ENCODE data around the gene GPATCH11.

The GPATCH11 gene

DNA sequence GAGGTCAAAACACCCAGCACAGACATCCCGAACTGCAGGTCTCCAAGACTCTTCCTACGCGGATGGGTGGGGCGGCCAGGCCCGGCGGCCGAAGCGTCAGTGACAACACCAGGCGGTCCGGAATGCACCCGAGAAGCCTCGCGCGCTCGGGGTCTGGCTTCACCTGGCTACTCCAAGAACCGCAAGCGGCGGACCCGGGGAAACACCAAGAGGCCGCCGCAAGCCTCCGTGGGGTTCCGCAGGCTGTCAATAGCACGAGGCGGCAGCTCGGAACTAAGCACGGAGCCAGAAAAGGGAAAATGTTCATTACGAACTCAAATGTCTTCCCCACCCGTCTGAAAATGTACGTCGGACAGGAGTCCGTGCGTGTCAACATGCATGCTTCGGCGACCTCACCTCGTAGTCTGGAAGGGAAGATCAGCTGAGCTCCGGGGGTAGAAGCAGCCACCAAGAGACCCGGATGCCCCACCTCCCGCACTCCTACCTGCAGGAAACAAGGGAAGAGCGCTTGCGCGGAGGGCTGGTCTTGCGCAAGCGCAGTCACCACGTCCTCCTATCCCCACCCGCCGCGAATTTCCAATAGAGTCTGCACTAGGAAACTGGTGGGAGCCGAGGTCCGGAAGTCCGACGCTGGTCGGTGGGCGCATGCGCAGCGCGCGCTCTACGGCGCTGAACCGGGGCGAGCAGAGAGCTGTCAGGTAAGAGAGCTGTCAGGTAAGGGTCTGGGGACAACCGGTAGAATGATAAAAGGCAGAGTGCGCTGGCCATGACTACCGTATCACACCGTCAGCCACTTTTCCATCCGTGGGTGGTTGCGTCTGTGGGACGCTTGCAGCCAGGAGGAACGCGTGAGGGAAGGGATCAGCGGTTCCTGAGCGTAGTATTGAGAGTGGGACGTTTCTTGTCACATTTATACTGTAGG is at the start of gene GPATCH11, which contains the start of gene HEATR5B:
TSS of gene GPATCH11 (plus strand) at position 646 of the 922 bp plus-strand sequence. CDS start 3,864 bp downstream, outside the sequence.
TSS of gene HEATR5B (minus strand) at position 500 of the 922 bp plus-strand sequence. CDS start 958 bp downstream, outside the sequence.
- peak; percentile 97 for DNase-seq

DNA sequence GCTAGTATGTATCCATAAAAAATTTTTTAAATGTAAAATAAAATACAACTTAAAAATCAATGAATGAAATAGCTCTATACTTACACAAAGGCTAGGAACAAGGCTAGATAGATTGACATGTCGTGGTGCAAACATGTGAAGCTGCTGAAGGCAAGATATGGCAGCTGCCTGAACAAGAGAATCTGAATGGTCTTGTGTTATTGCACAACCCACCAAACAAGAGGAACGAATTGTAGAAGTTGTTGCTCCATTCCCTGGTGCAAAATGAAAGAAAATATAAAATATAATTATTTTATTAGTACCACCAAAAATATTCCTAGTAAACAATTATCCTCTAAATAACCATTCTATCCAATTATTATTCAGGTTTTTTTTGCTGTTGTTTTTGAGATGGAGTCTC is 46.5 kb upstream of the GPATCH11 start:
- DNase-seq: no peak

DNA sequence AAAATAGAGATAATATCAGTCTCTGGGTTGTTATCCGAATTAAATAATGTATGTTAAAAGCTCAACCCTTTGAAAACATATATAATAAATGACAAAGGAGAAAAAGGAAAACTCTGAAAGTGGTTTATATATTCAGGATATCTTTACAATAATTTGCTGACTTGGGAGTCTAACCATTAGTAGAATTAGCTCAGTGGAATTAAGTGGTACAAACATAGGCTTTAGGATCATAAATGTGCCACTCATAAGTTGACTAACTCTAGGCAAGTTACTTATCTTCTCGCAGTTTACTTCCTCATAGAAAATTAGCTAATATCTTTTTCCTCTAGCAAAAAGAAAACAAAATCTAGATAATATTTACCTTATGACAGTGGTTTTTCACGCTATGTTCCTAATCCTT is 44.7 kb upstream of the GPATCH11 start:
- no peak for DNase-seq

DNA sequence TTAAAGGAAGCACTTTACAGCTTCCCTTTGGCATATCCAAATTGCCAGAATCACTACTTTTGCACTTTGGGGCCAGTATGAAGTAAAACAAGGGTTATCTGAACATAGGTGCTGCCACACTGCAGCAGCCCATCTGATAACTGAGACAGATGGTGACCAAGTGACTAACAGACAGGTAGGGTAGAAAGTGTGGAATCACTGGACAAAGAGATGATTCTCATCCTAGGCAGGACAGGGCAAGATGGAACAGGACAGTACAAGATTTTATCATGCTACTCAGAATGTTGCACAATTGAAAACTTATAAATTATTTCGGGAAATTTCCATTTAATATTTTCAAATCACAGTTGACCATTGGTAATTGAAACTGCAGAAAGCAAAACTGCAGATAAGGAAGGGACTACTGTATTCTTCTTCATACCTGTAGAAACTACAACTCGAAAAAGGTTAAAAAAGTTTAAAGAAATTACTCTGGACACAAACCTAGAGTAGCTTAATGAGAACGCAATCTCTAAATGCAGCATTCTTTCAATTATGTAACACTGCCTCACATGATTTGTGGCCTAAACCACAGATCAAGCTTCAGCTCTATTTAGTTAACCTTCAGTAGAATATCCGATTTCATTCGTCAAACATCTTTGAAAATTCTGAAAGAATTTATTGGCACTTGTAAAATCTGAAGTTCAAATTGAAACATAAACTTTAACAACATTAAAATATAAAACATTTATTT is 31.6 kb upstream of the GPATCH11 start:
- no peak for DNase-seq

DNA sequence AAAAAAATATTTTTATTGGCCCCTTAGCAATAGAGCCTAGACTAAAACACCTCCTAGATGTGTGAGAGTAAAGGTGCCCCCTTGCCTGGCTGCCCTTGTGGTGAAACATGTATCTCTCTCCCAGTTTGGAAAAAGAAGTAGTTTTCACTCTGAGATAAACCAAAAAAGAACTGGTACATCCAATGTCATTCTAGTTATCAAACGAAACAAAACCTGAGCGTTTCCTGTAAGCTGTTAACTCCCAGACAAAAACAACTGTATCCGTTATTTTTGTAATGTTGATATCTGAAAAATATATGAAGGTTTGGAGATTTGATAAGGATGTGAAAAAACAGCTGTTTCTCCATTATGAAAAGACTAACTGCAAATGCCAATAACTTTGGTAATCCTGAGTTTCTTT is 24.5 kb upstream of the GPATCH11 start:
- DNase-seq: no peak

DNA sequence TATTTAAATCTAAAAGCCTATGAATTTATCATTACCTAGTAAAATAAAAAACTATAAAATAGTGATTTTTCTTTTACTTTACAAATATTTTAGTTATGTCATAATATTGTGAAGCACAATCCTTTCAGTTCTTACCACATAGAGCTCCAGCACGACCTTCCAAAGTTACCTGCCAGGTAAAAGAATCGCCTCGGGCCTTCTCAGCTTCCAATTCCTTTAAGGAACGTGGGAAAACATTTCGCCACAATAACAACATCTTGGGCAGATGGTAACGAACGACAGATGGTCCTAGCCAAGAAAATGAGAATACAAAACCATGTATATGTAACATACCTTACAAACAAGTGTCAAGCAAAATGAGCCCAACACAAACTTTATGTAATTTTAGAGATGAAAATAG is 23.9 kb upstream of the GPATCH11 start:
- no peak for DNase-seq

DNA sequence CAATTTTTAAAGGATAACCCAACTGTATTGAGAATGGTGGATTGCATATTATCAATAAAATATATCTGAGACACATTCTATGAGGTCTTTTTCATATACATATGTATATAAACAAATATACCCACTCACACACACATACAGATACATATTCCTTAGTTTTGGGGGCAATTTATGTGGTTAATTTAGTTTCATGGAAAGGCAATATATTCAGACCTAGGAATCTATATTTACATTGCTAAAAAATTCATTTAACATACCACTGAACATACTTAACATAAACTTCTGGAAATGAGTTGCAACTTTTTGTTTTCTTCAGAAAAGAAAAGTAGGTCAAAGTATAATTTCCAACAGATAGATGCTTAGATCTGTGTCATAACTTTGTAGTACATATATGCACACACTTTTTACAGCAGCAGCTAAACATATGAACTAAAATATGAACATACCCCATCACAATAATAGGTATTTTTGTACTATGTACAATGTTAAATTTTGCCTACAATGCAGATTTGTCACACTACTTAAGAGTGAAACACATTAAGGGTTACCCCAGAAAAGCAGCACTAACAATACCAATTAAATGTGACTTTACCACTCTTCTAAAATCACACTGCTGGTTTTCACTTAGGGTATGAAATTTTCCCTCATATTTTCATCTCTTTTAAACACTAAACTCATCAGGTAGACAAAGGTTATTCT is 23.2 kb upstream of the GPATCH11 start:
- DNase-seq: no peak

- no peak for DNase-seq
These were observed 22.5 kb upstream of the GPATCH11 start for GRCh38 chr2:37061776-37062175.

DNA sequence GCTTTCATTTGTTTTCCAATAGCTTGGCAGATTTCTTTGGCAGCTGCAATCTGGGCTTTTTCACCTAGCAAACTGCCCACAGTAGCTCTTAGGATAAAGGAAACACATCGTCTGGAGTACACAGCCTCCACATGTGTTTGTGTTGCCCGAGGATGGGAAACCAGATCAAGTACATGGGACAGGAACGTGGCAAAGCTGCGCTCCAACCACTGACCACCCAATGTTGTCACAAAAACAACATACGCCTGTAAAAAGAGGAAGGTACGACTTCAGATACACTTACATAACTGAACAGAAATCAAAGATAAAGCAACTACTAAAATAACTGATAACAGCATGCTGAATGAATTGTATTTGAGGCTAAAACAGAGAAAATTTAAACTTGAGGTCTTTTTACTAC is 15.6 kb upstream of the GPATCH11 start:
- no peak for DNase-seq

DNA sequence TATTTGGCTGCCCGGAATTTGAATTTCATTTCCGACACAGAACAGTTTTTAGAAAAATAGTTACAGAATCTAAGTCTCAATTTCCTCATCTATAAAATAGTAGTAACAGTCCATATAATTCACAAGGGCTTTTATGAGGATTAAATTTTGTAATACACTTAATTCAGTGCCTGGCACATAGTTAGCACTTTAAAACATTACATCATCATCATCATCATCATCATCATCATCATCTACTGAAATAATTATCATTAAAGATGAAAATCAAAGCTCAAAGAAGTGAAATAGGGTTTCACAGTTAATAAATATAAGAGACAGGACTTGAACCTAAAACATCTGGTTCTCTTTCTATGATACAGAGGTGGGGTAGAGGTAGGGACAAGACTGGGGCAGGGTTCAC is 13.4 kb upstream of the GPATCH11 start:
- no peak for DNase-seq

- DNase-seq: no peak
These were observed 4.1 kb upstream of the GPATCH11 start for GRCh38 chr2:37080266-37080665.

- DNase-seq: no peak
These were observed 3.6 kb upstream of the GPATCH11 start for GRCh38 chr2:37080689-37081088.

DNA sequence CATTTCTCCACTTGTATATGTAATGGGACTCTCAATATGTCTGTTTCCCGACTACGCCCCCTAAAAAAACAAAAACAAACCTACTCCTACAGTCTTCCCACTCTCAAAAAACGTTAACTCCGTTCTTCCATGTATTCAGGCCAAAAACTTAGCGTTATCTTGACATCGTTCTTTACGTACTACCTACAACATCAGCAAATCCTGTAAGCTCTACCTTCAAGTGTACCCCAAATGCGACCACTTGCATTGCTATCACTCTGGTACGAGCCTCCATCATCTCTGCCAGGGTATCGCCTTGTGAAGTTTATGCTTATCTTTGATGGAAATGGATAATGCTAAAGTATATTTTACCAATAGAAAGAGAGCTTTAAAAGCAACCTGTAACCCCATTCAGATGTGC is 479 bp downstream of the GPATCH11 start:
- peak; percentile 59 for DNase-seq

- DNase-seq: no peak
These were observed 1.4 kb downstream of the GPATCH11 start for GRCh38 chr2:37085731-37086147.

DNA sequence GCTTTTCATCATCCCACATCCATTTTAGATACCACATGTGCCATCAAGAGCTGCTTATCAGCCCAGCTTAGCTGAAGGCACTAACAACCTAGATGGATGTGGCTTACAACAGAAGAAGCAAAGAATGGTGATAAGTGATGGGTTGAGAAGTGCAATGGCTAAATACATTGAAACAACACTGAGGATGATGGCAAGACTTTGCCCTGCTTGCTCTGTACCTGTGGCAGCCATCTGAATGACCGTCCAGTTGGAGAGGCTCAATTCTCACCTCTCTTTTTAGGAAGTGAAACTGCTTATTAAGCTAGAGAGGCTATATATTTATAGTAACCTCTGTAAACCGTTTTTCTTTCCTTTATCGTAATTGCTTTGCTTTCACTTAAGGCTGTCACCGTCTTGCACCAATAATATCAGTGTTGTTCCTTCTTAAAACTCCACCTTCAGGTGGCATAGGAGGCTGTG is 5.7 kb downstream of the GPATCH11 start:
- no peak for DNase-seq

DNA sequence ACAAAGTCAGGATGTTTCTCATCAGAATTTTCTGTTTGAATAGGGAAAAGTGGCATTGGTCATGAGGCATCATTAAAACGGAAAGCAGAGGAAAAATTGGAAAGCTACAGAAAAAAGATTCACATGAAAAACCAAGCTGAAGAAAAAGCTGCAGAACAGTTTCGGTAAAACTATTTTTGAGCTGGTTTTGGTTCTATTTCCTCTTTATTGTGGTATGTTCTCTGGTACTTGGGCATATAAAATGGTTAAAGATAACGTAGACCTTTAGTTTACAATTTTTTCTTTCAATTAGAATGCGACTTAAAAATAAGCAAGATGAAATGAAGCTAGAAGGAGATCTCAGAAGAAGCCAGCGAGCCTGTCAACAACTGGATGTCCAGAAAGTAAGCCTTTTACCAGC is 7.6 kb downstream of the GPATCH11 start:
- no peak for DNase-seq

GRCh38 chr2:37096568-37096967 is 12.2 kb downstream of the GPATCH11 start:
- DNase-seq: no peak

- DNase-seq: no peak
These were observed 14.2 kb downstream of the GPATCH11 start for GRCh38 chr2:37098416-37099118.

DNA sequence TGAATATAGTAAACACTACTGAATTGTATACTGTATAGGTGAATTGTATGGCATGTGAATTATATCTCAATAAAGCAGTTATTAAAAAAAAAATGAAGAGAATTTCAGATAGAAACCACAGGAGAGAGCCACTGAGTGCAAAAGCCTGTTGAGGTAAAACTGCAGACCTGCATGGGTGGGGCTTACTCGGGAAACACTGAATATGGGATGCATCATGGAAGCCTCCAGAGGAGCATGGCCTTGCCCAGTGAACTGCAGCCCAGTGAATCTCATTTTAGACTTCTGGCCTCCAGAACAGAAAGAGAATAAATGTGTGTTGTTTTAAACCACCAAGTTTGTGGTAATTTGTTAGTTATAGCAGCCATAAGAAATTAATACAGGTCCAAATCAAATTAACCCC is 15.7 kb downstream of the GPATCH11 start:
- no peak for DNase-seq

GRCh38 chr2:37102588-37102987 is 18.3 kb downstream of the GPATCH11 start:
- DNase-seq: no peak

- no peak for DNase-seq
These were observed 19.9 kb downstream of the GPATCH11 start for GRCh38 chr2:37104178-37104577.

DNA sequence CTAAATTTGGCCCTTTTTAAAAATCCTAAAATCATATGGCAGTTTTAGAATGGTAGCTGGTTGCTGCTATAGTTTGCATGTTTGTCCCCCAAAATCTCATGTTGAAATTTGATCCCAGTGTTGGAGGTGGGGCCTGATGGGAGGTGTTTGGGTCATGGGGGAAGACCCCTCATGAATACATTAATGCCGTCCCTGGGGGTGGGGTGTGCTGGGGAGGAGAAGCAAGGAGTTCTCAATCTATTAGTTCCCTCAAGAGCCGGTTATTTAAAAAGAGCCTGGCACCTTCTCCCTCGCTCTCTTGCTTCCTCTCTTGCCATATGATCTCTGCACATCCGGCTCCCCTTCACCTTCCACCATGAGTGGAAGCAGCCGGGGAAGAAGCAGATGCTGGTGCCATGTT is 20.8 kb downstream of the GPATCH11 start:
- DNase-seq: no peak

GRCh38 chr2:37109523-37109922 is 25.2 kb downstream of the GPATCH11 start:
- DNase-seq: no peak

All from NCI-H526 treated with DMSO at 0.1 percent for 48 hours (cell line).